ENCODE results near the gene CCDC12. TPM values are rescaled to one million over a fixed set of nuclear protein-coding genes. Genes with fewer than 3 reads are reported as not detected.

CCDC12 gene
- total RNA-seq, 1 experiment from 2014 or later, result 46.5 TPM

GRCh38 chr3:46993292-46993691 is 16.7 kb upstream of the CCDC12 start:
- DNase-seq (ENCODE audit: low read depth, low spot score), result no peak
- Histone ChIP-seq H3K9me2 (ENCODE audit: insufficient read depth) (no peaks in the 10 kb centered on the region), H3K27ac (ENCODE audit: low read depth, low read length) (no peak overlapping the region), H3K9ac (ENCODE audit: low read length) (no peak overlapping the region), H2AFZ (ENCODE audit: low read depth, low read length, poor library complexity, severe bottlenecking) (no peak overlapping the region), H3K4me3 (replicated peaks in 1 of 2; ENCODE audit: low read depth in 1 of 2, low read length in 2 of 2) (no peak overlapping the region), H3K4me2 (ENCODE audit: low read length) (no peak overlapping the region), H3K4me1 (ENCODE audit: control insufficient read depth in 1 of 2, insufficient read depth in 2 of 2, low read length in 2 of 2) (peaks cover 0 to 4% of the 10 kb centered on the region in 2 experiments; a peak in 1 of 4 replicates), H3K27me3 (ENCODE audit: insufficient read depth, low read length) (no peaks in the 10 kb centered on the region), H3K79me2 (ENCODE audit: insufficient read depth, low read length) (no peaks in the 10 kb centered on the region), H4K20me1 (ENCODE audit: insufficient read depth) (no peaks in the 10 kb centered on the region), H3K9me3 (ENCODE audit: control insufficient read depth in 1 of 2, insufficient read depth in 1 of 2, low read depth in 1 of 2, low read length in 2 of 2) (no peaks in the 10 kb centered on the region), H3K36me3 (ENCODE audit: control insufficient read depth in 1 of 2, insufficient read depth in 2 of 2, low read length in 2 of 2) (peaks cover 0 to 10% of the 10 kb centered on the region in 2 experiments; a peak in 2 of 4 replicates)
- BruUV-seq (replicated peaks), result no TSS peak
- no peak for TF ChIP-seq REST (IDR thresholded peaks at IDR 0.05; ENCODE audit: low read depth)
- no peak for TF ChIP-seq POLR2AphosphoS5 (IDR thresholded peaks at IDR 0.05; ENCODE audit: low read depth, low read length)
- no peak for TF ChIP-seq JUND (IDR thresholded peaks at IDR 0.05)
- TF ChIP-seq, protein P1, sequence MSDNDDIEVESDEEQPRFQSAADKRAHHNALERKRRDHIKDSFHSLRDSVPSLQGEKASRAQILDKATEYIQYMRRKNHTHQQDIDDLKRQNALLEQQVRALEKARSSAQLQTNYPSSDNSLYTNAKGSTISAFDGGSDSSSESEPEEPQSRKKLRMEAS (IDR thresholded peaks at IDR 0.05), result no peak
- TF ChIP-seq, protein P2, sequence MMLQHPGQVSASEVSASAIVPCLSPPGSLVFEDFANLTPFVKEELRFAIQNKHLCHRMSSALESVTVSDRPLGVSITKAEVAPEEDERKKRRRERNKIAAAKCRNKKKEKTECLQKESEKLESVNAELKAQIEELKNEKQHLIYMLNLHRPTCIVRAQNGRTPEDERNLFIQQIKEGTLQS (IDR thresholded peaks at IDR 0.05), result no peak
- no peak for TF ChIP-seq POLR2A (IDR thresholded peaks at IDR 0.05; ENCODE audit: borderline replicate concordance, extremely low read depth, insufficient read depth, insufficient read length)
- TF ChIP-seq RAD21 (IDR thresholded peaks at IDR 0.05; ENCODE audit: low read depth), result no peak
- RAD21 ChIA-PET (ENCODE audit: low non-redundant PET in 1 of 2, low total read pairs in 2 of 2, uncharacterized antibody in 2 of 2, unreplicated experiment in 2 of 2), result no interaction called here
- CTCF ChIA-PET, result no interaction called here
- POLR2A ChIA-PET, result interaction anchor here (0.5 kb wide), 1 partner anchor 16 kb away, joined by 3 read pairs; no protein-coding TSS in a partner anchor
- no peak for ATAC-seq
- intact Hi-C loops (cut with micrococcal nuclease), result no loop called here
